GM12874 (cell line): ENCODE results near the gene KRT16.

Experiments used
- TF ChIP-seq, protein P1 (sequence below): IDR thresholded peaks from 2 replicates; pipeline ENCODE4 v1.5.1; 2011; ENCODE audit warnings: low read depth, mild to moderate bottlenecking, control low read depth, low read length, moderate library complexity; ENCODE audit not compliant: insufficient read depth

Gene KRT16

DNA sequence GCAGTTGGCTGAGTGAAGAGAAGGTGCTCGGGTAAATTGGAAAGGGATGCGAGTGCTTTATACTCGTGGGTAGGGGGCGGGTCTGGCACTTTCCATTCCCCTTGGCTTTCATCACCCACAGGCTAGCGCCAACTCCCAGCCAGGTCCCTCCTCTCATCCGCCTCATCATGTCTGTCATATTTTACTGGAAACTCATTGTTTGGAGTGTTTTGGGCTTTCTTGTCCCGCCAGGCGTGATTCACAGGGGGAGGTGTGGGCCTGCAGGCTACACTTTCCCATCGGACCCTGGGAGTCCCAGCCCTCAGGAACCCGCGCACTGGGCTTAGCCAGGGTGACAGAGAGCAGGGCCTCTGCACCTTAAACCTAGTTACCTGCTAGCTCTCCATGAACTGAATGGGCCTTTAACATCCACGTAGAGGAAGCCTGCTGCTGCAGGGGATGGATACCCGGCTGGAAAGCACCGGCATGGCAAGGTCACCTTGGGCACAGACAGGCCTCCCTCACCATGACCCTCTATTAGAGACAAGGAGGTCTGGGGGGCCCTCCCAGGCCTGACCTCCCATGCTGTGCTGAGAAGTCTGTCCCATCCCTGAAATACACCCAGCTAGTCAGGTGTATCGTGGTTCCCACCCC, 25.6 kb downstream of the KRT16 start, which contains the start of gene KRT14:
Gene KRT14, minus strand, starts transcription at position 33 of the 633 bp plus-strand sequence. CDS start 61 bp downstream, outside the sequence.
- TF ChIP-seq, protein P1, sequence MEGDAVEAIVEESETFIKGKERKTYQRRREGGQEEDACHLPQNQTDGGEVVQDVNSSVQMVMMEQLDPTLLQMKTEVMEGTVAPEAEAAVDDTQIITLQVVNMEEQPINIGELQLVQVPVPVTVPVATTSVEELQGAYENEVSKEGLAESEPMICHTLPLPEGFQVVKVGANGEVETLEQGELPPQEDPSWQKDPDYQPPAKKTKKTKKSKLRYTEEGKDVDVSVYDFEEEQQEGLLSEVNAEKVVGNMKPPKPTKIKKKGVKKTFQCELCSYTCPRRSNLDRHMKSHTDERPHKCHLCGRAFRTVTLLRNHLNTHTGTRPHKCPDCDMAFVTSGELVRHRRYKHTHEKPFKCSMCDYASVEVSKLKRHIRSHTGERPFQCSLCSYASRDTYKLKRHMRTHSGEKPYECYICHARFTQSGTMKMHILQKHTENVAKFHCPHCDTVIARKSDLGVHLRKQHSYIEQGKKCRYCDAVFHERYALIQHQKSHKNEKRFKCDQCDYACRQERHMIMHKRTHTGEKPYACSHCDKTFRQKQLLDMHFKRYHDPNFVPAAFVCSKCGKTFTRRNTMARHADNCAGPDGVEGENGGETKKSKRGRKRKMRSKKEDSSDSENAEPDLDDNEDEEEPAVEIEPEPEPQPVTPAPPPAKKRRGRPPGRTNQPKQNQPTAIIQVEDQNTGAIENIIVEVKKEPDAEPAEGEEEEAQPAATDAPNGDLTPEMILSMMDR = no peak

DNA sequence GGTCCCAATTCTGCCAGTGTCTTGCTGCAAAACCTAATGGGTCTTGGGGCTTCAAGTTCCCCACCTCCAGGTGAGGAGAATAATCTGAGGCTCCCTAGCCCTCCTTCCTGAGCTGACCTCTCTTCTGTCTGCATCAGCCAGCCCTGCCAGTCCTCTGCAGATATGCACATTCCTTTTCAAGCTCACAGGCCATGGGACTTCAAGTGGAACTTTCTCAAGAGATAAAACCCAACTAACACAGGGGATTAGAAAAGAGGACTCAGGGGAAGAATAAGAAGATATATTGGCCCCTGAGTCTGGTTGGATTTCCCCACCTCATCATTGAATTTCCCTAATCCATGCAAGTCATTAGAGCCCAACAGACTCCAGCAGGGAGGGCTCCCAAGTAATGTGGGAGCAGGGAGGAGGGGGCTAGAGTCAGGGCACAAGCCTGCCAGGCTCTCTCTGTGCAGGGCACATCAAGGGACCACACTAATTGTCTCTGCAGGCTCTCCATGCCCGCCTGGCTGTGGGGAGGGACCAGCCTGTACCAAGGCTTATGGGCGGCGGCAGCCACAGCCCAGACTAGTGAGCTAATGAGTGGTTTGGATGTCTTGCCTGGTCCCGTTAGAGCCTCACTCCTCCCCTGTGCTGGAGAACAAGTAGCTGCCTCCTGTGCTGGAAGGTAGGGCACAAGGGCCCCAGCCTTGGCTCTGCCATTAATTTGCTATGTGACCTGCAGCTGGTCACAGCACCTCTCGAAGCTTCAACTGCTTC, 27.1 kb downstream of the KRT16 start:
- TF ChIP-seq, protein P1 = no peak

DNA sequence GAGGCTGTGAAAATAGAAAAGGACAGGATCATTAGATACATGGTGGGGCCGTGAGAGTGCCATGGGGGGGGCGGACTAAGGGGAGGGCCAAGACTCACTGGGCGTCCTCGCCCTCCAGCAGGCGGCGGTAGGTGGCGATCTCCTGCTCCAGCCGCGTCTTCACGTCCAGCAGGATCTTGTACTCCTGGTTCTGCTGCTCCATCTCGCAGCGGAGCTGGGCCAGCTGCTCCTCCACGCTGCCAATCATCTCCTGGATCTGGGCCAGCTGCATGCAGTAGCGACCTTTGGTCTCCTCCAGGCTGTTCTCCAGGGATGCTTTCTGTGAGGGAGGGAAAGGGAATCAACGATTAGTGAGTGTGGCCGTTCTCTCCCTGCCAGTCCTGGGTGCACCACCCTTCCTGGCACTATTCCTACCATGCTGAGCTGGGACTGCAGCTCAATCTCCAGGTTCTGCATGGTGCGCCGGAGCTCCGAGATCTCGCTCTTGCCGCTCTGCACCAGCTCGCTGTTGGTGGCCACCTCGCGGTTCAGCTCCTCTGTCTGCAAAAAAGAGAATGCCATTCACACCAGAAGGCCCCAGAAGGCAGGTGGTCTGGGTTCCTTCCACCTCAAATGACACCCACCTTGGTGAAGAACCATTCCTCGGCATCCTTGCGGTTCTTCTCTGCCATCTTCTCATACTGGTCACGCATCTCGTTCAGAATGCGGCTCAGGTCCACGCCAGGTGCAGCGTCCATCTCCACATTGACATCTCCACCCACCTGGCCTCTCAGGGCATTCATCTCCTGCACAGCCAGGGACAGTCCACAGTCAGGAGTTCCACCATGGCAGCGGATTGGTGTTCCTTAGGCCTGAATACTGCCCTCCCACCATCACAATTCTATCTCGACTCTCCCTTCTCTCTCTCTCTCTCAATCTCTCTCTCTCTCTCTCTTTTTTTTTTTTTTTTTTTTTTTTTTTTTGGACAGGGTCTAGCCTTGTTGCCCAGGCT, 29.1 kb downstream of the KRT16 start:
- TF ChIP-seq, protein P1 = no peak

DNA sequence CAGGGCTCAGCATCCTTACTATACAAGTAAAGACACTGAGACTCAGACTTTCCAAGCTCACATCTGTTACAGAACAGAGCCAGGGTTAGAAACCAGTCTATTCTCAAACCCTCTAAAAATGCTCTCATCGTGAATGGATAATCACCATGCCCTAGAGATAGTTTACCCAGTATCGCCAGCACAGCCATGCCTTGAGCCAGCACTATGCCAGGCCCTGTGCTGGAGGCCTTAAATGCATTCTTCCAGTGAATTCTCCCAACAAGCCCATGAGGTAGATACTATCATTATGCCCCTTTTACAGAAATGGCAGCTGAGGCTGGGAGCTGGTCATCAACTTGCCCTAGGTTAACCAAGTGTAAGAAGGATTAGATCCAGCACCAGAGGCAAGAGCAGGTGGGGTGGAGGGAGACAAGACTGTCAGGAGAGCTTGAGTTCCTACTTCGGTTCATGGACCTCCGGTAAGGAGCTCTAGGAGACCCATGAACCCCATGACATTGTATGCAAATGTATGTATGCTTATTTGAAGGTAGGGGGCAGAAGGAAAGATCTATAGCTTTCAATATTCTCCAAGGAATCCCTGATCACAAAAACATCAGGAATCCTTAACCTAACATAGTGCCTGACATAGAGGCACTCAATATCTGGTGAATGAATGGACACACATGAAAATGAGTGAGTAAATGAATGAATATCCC, 31.1 kb downstream of the KRT16 start:
- TF ChIP-seq, protein P1 = no peak

DNA sequence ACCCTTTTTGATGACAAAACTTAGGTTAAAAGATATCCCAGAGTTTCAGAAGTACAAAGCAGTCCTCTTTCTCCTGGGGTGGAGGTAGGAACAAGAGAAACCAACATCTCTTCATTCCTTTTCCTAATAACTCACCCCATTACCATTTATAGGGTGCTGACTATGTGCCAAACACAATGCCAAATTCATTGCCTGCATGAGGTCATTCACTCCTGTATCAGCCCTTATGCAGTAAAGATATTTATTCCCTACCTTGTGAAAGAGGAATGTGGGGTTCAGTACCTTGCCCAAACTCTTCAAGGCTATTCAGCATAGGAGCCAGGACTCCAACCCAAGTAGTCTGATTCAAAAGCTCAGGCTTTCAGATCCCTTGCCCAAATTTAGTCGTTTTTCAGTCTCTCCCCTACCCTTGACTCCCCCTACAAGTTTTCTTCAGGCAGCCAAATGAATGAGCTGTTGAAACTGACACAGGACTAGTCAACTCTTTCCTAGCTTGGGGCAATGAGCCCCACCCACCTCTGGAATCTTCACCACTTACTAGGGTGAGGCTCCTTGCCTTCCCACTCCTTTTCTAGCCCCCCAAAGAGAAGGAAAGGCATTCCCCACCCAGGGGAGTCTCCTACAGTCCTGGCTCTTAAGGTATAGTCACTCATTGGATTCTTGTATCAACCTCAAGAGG, 31.7 kb downstream of the KRT16 start:
- TF ChIP-seq, protein P1 = no peak

DNA sequence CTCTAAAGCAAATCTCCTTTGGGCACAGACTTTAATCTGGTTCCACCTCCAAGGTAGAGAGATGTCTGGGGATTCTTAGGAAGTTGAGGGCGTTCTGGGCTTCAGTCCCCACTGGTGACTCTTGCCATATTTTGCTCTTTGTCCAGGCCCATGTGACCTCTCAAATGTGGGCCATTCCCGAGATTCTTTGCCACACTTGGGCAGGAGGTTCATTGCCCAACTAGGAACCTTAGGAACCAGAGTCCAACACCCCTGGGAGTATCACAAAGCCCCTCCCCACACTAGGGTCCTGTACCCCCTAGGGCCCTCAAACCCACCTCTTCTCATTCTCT, 32.4 kb downstream of the KRT16 start:
- TF ChIP-seq, protein P1 = no peak
